ENCODE data around the gene ANKRD26. TPM values are rescaled to one million over a fixed set of nuclear protein-coding genes. Genes with fewer than 3 reads are reported as not detected.
"Not testable (repeated sequence)": the region's sequence is repeated elsewhere in the genome, so short reads cannot be mapped to it uniquely, and the experiment has no call there.

ANKRD26 gene
- polyA plus RNA-seq, 3 donors from 2014 or later, result 0.27 to 2.0 (median 0.99) TPM

- DNase-seq, result no peak
- Mint-ChIP-seq H3K27ac (no peak overlapping the region), H3K4me3 (no peak overlapping the region), H3K4me1 (peaks cover 0 to 5% of the 10 kb centered on the region in 2 donors), H3K36me3 (peaks cover 14 to 39% (median 28%) of the 10 kb centered on the region in 3 donors), H3K27me3 (ENCODE audit: low read depth in 3 of 3) (peaks cover 0 to 2% (median 0%) of the 10 kb centered on the region in 3 donors), H3K9me3 (peaks cover 0 to 3% (median 0%) of the 10 kb centered on the region in 6 donors)
Measured at GRCh38 chr10:27068217-27068891, 31.9 kb downstream of the ANKRD26 start.

DNA sequence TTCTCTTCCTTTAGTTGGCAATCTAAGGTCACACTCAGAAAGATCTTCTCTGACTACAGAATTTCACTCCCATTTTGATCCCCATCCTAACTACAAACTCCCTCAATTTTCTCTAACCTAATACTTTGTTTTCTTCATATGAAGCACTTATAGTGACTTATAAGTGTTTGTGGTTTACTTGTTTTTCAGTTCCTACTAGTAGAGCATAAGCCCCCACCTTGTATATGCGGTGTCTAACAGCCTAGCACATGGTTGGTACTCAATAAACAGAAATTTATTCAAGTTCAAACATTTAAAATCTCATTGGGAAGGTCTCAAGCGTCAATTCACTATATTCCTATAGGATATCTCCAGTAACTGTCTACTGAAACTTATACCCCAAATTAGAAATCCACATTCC, 35.2 kb downstream of the ANKRD26 start:
- peaks cover 0 to 3% (median 0%) of the 10 kb centered on the region in 6 donors for H3K9me3 Mint-ChIP-seq
- peaks cover 20 to 43% (median 33%) of the 10 kb centered on the region in 3 donors for H3K36me3 Mint-ChIP-seq
- H3K27me3 Mint-ChIP-seq (ENCODE audit: low read depth in 3 of 3), result no peaks in the 10 kb centered on the region
- H3K27ac Mint-ChIP-seq, result no peak overlapping the region
- H3K4me3 Mint-ChIP-seq, result no peak overlapping the region
- no peak for DNase-seq
- peaks cover 0 to 5% of the 10 kb centered on the region in 2 donors for H3K4me1 Mint-ChIP-seq

GRCh38 chr10:27052656-27053055, 47.6 kb downstream of the ANKRD26 start:
- no peaks in the 10 kb centered on the region for H3K4me1 Mint-ChIP-seq
- peaks cover 10 to 13% (median 12%) of the 10 kb centered on the region in 3 donors for H3K36me3 Mint-ChIP-seq
- H3K4me3 Mint-ChIP-seq, result no peak overlapping the region
- DNase-seq, result no peak
- H3K9me3 Mint-ChIP-seq, result no peaks in the 10 kb centered on the region
- H3K27me3 Mint-ChIP-seq (ENCODE audit: low read depth in 3 of 3), result peaks cover 0 to 2% (median 0%) of the 10 kb centered on the region in 3 donors
- H3K27ac Mint-ChIP-seq, result no peak overlapping the region

GRCh38 chr10:27045247-27045646, 55.0 kb downstream of the ANKRD26 start:
- not testable (repeated sequence) for H3K27ac Mint-ChIP-seq; H3K4me3 Mint-ChIP-seq; DNase-seq; H3K9me3 Mint-ChIP-seq; H3K27me3 Mint-ChIP-seq (ENCODE audit: low read depth in 3 of 3); H3K4me1 Mint-ChIP-seq
- H3K36me3 Mint-ChIP-seq, result peaks cover 14 to 32% (median 24%) of the 10 kb centered on the region in 3 donors

GRCh38 chr10:27041196-27041595, 59.1 kb downstream of the ANKRD26 start:
- H3K4me1 Mint-ChIP-seq, result no peaks in the 10 kb centered on the region
- H3K36me3 Mint-ChIP-seq, result peaks cover 32 to 49% (median 38%) of the 10 kb centered on the region in 3 donors
- peak overlapping the region in 1 of 6 donors; percentile 3 for H3K27ac Mint-ChIP-seq
- H3K4me3 Mint-ChIP-seq, result no peak overlapping the region
- DNase-seq, result no peak
- peaks cover 0 to 2% (median 2%) of the 10 kb centered on the region in 3 donors for H3K27me3 Mint-ChIP-seq (ENCODE audit: low read depth in 3 of 3)
- H3K9me3 Mint-ChIP-seq, result no peaks in the 10 kb centered on the region

GRCh38 chr10:27038168-27038567, 62.1 kb downstream of the ANKRD26 start:
- Mint-ChIP-seq H3K4me1 (no peaks in the 10 kb centered on the region), H3K27me3 (ENCODE audit: low read depth in 3 of 3) (peaks cover 0 to 2% (median 0%) of the 10 kb centered on the region in 3 donors), H3K4me3 (no peak overlapping the region), H3K9me3 (no peaks in the 10 kb centered on the region), H3K27ac (no peak overlapping the region), H3K36me3 (peaks cover 32 to 61% (median 46%) of the 10 kb centered on the region in 3 donors)
- DNase-seq, result no peak

GRCh38 chr10:27035163-27035562, 65.1 kb downstream of the ANKRD26 start:
- Mint-ChIP-seq H3K9me3 (no peaks in the 10 kb centered on the region), H3K27me3 (ENCODE audit: low read depth in 3 of 3) (no peaks in the 10 kb centered on the region)

DNA sequence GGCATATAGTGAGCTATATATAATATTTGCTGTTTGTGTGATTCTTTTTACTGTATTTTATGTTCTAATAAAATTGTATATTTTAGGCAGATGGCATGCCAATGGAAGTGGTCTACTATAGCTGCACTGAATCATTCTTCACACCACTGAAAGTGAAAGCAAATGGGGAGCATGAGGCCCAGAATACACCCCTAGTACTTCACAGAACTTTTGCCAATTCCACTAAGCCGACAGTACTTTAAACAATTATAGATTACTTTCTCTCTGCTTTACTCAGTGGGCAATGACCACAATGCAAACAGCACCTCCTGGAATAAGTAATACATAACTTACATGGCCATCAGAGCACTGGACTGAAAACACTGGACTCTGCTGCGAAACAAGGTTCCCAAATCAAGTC, 70.2 kb downstream of the ANKRD26 start:
- H3K9me3 Mint-ChIP-seq, result no peaks in the 10 kb centered on the region
- no peak overlapping the region for H3K4me3 Mint-ChIP-seq
- peaks cover 4 to 37% (median 34%) of the 10 kb centered on the region in 3 donors for H3K36me3 Mint-ChIP-seq
- H3K27ac Mint-ChIP-seq, result no peak overlapping the region
- H3K4me1 Mint-ChIP-seq, result peaks cover 0 to 3% of the 10 kb centered on the region in 2 donors
- no peak for DNase-seq
- H3K27me3 Mint-ChIP-seq (ENCODE audit: low read depth in 3 of 3), result no peaks in the 10 kb centered on the region

More at GRCh38 chr10:27035163-27035562, 65.1 kb downstream of the ANKRD26 start:
- H3K27ac Mint-ChIP-seq, result no peak overlapping the region
- H3K4me3 Mint-ChIP-seq, result no peak overlapping the region
- H3K36me3 Mint-ChIP-seq, result peaks cover 17 to 45% (median 36%) of the 10 kb centered on the region in 3 donors
- peaks cover 0 to 1% of the 10 kb centered on the region in 2 donors for H3K4me1 Mint-ChIP-seq
- no peak for DNase-seq

- no peak overlapping the region for H3K27ac Mint-ChIP-seq
- no peaks in the 10 kb centered on the region for H3K4me1 Mint-ChIP-seq
- no peak overlapping the region for H3K4me3 Mint-ChIP-seq
- H3K36me3 Mint-ChIP-seq, result peaks cover 16 to 32% (median 21%) of the 10 kb centered on the region in 3 donors
- no peaks in the 10 kb centered on the region for H3K9me3 Mint-ChIP-seq
- H3K27me3 Mint-ChIP-seq (ENCODE audit: low read depth in 3 of 3), result peaks cover 0 to 3% (median 0%) of the 10 kb centered on the region in 3 donors
- no peak for DNase-seq
Measured at GRCh38 chr10:27022048-27022447, 78.2 kb downstream of the ANKRD26 start.

- Mint-ChIP-seq H3K36me3 (peaks cover 15 to 22% (median 16%) of the 10 kb centered on the region in 3 donors), H3K4me1 (no peaks in the 10 kb centered on the region), H3K27ac (no peak overlapping the region), H3K9me3 (no peaks in the 10 kb centered on the region), H3K27me3 (ENCODE audit: low read depth in 3 of 3) (peaks cover 0 to 3% (median 0%) of the 10 kb centered on the region in 3 donors), H3K4me3 (no peak overlapping the region)
- DNase-seq, result no peak
Measured at GRCh38 chr10:27020243-27020642, 80.1 kb downstream of the ANKRD26 start.

GRCh38 chr10:27019827-27020226, 80.5 kb downstream of the ANKRD26 start:
- Mint-ChIP-seq H3K9me3 (no peaks in the 10 kb centered on the region), H3K27me3 (ENCODE audit: low read depth in 3 of 3) (peaks cover 0 to 3% (median 0%) of the 10 kb centered on the region in 3 donors), H3K4me1 (no peaks in the 10 kb centered on the region), H3K36me3 (peaks cover 15 to 23% (median 16%) of the 10 kb centered on the region in 3 donors), H3K4me3 (no peak overlapping the region), H3K27ac (no peak overlapping the region)
- no peak for DNase-seq

DNA sequence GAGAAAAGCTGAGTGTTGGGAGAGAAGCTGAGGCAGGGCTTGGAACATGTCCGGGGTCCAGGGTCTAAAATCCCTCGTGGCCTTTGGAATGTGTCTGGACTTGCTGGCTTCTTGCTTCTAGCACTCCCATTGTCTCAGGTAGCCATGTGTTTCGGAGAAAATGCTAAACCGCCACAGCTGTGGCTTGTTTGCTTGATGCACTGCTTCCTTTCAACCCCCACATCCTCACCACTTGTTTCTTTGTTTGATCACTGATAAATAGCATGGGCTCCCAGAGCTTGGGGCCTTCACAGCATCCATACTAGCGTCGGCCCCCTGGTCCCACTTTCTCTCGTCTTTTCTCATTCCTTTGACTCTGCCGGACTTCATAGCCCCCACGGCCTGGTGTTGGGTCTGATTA, 102.7 kb downstream of the ANKRD26 start:
- H3K4me1 Mint-ChIP-seq, result no peaks in the 10 kb centered on the region
- H3K36me3 Mint-ChIP-seq, result peaks cover 10 to 18% (median 15%) of the 10 kb centered on the region in 3 donors
- H3K4me3 Mint-ChIP-seq, result no peak overlapping the region
- no peaks in the 10 kb centered on the region for H3K9me3 Mint-ChIP-seq
- DNase-seq, result no peak
- H3K27me3 Mint-ChIP-seq (ENCODE audit: low read depth in 3 of 3), result no peaks in the 10 kb centered on the region
- H3K27ac Mint-ChIP-seq, result no peak overlapping the region

- DNase-seq, result no peak
- H3K27ac Mint-ChIP-seq, result no peak overlapping the region
- H3K36me3 Mint-ChIP-seq, result peaks cover 4 to 9% (median 6%) of the 10 kb centered on the region in 3 donors
- H3K27me3 Mint-ChIP-seq (ENCODE audit: low read depth in 3 of 3), result peaks cover 0 to under 1% (median 0%) of the 10 kb centered on the region in 3 donors
- no peak overlapping the region for H3K4me3 Mint-ChIP-seq
- H3K4me1 Mint-ChIP-seq, result no peaks in the 10 kb centered on the region
- H3K9me3 Mint-ChIP-seq, result no peaks in the 10 kb centered on the region
Measured at GRCh38 chr10:26994743-26995142, 105.6 kb downstream of the ANKRD26 start.

- H3K27me3 Mint-ChIP-seq (ENCODE audit: low read depth in 3 of 3), result peaks cover 0 to 6% (median 0%) of the 10 kb centered on the region in 3 donors
- H3K36me3 Mint-ChIP-seq, result no peaks in the 10 kb centered on the region
- H3K27ac Mint-ChIP-seq, result no peak overlapping the region
- no peaks in the 10 kb centered on the region for H3K4me1 Mint-ChIP-seq
- peaks cover 0 to 11% (median 0%) of the 10 kb centered on the region in 6 donors for H3K9me3 Mint-ChIP-seq
- no peak overlapping the region for H3K4me3 Mint-ChIP-seq
- no peak for DNase-seq
Measured at GRCh38 chr10:26987851-26988250, 112.4 kb downstream of the ANKRD26 start.

Measured in immature natural killer cell (primary cell).